ENCODE measurements around the gene IGF1. TPM values are rescaled to one million over a fixed set of nuclear protein-coding genes. Genes with fewer than 3 reads are reported as not detected.

Gene IGF1
- polyA plus RNA-seq, 1 experiment: 1.5 TPM

- Histone ChIP-seq H3K27me3 (ENCODE audit: control insufficient read depth, insufficient read depth, low read length) (no peaks in the 10 kb centered on the region), H3K4me3 (ENCODE audit: low read depth, low read length) (no peak overlapping the region), H3K36me3 (ENCODE audit: control insufficient read depth, insufficient read depth, low read length) (no peaks in the 10 kb centered on the region)
- CTCF ChIA-PET: no interaction called here
- no peak for DNase-seq (ENCODE audit: low read depth)
- TF ChIP-seq CTCF (IDR thresholded peaks at IDR 0.05; ENCODE audit: insufficient read depth, low read depth, low read length): no peak
- POLR2A ChIA-PET: no interaction called here
Observed at GRCh38 chr12:102435827-102436436, 44.4 kb downstream of the IGF1 start.

GRCh38 chr12:102433304-102433703 lies 47.1 kb downstream of the IGF1 start:
- CTCF ChIA-PET: no interaction called here
- DNase-seq (ENCODE audit: low read depth): no peak

GRCh38 chr12:102430661-102431060 lies 49.7 kb downstream of the IGF1 start:
- POLR2A ChIA-PET: no interaction called here
- Histone ChIP-seq H3K27me3 (ENCODE audit: control insufficient read depth, insufficient read depth, low read length) (no peaks in the 10 kb centered on the region), H3K36me3 (ENCODE audit: control insufficient read depth, insufficient read depth, low read length) (no peaks in the 10 kb centered on the region), H3K4me3 (ENCODE audit: low read depth, low read length) (no peak overlapping the region)
- DNase-seq (ENCODE audit: low read depth): peak; percentile 73
- CTCF ChIA-PET: interaction anchor here (0.9 to 1.8 kb wide), 3 partner anchors 53 to 310 kb away, joined by 3 read pairs; no protein-coding TSS in a partner anchor
- TF ChIP-seq CTCF (IDR thresholded peaks at IDR 0.05; ENCODE audit: insufficient read depth, low read depth, low read length): no peak

More at GRCh38 chr12:102433304-102433703, 47.1 kb downstream of the IGF1 start:
- no peak overlapping the region for H3K4me3 ChIP-seq (ENCODE audit: low read depth, low read length)
- H3K36me3 ChIP-seq (ENCODE audit: control insufficient read depth, insufficient read depth, low read length): no peaks in the 10 kb centered on the region
- POLR2A ChIA-PET: no interaction called here
- no peaks in the 10 kb centered on the region for H3K27me3 ChIP-seq (ENCODE audit: control insufficient read depth, insufficient read depth, low read length)
- TF ChIP-seq CTCF (IDR thresholded peaks at IDR 0.05; ENCODE audit: insufficient read depth, low read depth, low read length): no peak

- no peak for TF ChIP-seq CTCF (IDR thresholded peaks at IDR 0.05; ENCODE audit: insufficient read depth, low read depth, low read length)
- ChIA-PET CTCF (interaction anchor here (0.9 to 1.8 kb wide), 2 partner anchors 101 to 311 kb away, joined by 3 read pairs; no protein-coding TSS in a partner anchor), POLR2A (no interaction called here)
Observed at GRCh38 chr12:102429211-102430154, 50.9 kb downstream of the IGF1 start.

GRCh38 chr12:102427543-102427941 lies 52.8 kb downstream of the IGF1 start:
- no peak for TF ChIP-seq CTCF (IDR thresholded peaks at IDR 0.05; ENCODE audit: insufficient read depth, low read depth, low read length)
- ChIA-PET POLR2A (no interaction called here), CTCF (interaction anchor here (1.2 kb wide), 1 partner anchor 18 kb away, joined by 3 read pairs; no protein-coding TSS in a partner anchor)
- no peak for DNase-seq (ENCODE audit: low read depth)
- Histone ChIP-seq H3K4me3 (ENCODE audit: low read depth, low read length) (no peak overlapping the region), H3K27me3 (ENCODE audit: control insufficient read depth, insufficient read depth, low read length) (no peaks in the 10 kb centered on the region), H3K36me3 (ENCODE audit: control insufficient read depth, insufficient read depth, low read length) (no peaks in the 10 kb centered on the region)

More at GRCh38 chr12:102429211-102430154, 50.9 kb downstream of the IGF1 start:
- H3K36me3 ChIP-seq (ENCODE audit: control insufficient read depth, insufficient read depth, low read length): no peaks in the 10 kb centered on the region
- no peak overlapping the region for H3K4me3 ChIP-seq (ENCODE audit: low read depth, low read length)
- DNase-seq (ENCODE audit: low read depth): no peak
- H3K27me3 ChIP-seq (ENCODE audit: control insufficient read depth, insufficient read depth, low read length): no peaks in the 10 kb centered on the region

All from BJ (cell line).